ENCODE results near the gene SLC7A6.
A peak's percentile ranks its signal among the peaks of the same experiment; 100 is the strongest.

The SLC7A6 gene

GRCh38 chr16:68235108-68235886, 29.0 kb upstream of the SLC7A6 start:
- no peak for DNase-seq

GRCh38 chr16:68235887-68236136, 28.5 kb upstream of the SLC7A6 start, which contains the start of gene ESRP2:
Gene ESRP2, minus strand, starts transcription at chr16:68236127. Its CDS starts 82 bp downstream, at chr16:68236045.
- no peak for DNase-seq

DNA sequence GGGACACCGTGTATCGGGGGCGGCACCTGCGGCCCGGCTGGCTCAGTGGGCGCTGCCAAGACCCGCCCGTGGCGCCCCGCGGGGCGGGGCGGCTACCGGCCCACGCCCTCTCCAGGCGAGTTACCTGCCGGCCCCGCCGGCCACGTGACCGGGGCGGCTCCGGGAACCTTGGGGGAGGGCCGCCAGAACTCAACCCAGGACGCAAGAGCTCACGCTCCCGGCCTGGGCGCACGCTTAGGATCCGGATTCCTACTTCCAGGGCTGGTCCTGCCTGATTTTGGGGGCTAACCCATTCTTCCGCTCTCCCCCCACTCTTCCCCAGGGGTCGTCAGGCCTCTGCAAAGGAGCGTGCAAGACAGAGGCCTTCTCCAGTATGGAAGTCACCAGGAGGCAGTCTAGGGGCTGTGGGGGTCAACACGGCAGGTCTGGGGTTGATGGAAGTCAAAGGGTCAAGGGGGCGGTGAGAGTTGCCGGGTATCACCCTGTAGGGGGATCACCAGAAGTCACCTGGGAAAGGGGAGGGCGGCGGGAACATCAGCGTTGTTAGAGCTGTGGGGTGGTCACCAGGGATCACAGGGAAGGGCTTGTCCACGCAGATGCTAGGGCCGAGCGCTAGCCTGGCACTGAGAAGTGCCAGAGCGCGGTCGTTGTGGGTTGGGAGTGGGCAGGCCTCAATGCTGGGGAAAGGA, 28.0 kb upstream of the SLC7A6 start:
- DNase-seq: no peak

DNA sequence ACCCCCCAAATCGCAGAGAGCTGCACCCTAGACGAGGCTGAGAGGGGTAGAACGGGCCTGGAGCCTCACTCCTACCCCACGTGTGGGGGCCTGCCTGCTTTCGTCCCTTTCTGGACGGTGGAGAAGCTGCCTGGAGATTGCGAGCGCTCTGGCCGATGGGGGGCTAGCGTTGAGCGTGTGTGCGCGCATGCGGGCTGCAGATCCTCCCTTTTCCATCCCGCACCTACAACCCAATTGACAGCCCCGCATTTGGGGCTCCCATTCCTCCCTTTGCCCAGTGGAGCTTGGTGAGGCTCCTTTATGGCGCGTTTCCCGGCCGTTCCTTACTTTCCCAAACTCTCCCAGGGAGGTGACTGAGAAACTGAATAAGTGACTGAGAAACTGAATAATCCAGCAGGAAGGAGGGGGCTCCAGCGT, 27.5 kb upstream of the SLC7A6 start:
- DNase-seq: no peak

DNA sequence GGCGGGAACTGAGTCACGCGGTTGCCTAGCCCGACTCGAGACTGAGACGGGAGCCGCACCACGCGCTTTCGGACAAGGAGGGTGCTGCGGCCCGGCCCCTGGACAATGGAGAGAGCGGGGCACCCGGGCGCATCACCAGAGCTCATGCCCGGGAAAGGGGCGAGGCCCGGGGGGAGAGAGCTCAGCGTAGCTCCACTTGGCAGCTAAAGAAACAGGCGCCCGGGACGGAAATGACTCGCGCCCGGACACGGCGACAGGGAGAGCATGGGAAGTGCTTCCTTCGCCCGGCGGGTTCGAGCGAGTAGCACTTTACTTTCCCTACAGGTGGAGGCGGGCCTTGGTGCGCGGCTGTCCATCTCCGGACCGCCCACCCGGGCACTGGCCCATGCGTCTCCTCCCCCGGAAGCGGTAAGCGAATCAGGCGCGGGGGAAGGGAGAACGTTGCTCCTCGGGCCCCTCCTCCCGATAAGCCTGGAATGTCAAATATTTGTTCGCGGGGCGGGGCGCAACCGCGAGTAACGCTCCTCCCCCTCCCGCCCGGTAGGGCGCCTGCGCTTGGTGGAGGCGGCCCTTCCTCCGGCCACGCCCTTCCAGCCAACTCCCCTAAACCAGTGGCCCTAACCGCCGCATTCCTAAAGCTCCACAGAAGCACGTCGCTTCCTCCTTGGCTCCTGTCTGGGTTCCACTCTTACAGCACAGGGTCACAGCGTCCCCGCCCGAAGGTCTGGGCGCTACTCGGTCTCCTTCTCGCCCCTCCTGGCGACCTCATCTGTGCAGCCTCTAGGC, 26.9 kb upstream of the SLC7A6 start:
- DNase-seq: peak; percentile 94 to 95

DNA sequence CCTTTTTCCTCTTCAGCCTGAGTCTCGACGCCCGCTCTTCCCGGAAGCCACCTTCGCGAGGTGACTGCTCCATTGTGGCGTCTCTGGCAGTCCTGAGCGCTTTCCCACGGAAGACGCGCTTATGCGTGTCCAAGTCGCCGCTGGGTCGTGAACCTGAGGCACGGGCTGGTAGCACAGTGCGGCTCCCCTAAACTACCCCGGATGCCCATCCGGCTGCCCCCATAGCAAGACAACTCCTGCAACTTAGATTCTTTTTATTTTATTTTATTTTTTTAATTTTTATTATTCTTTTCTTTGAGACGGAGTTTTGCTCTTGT, 26.3 kb upstream of the SLC7A6 start:
- DNase-seq: no peak

DNA sequence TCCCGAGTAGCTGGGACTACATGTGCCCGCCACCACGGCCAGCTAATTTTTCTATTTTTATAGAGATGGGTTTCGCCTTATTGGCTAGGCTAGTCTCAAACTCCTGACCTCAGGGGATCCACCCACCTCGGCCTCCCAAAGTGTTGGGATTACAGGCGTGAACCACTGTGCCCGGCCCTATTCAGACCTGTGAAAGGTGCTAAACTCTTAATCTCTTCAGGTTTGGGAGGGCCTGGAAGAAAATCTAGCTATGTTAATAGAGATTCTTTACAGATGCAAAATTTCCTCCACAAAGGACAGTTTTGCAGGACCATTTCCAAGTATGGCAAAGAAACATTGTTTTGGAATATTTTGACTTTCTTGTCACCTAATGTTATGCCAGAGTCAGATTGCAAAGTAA, 22.2 kb upstream of the SLC7A6 start:
- no peak for DNase-seq

GRCh38 chr16:68242926-68243858, 21.1 kb upstream of the SLC7A6 start:
- no peak for DNase-seq

GRCh38 chr16:68244481-68244902, 19.8 kb upstream of the SLC7A6 start:
- DNase-seq: no peak

GRCh38 chr16:68244903-68245853, 19.1 kb upstream of the SLC7A6 start, which contains the start of gene PLA2G15:
Gene PLA2G15, plus strand, starts transcription at chr16:68245373. Its CDS starts 54 bp downstream, at chr16:68245427.
- peak; percentile 85 to 93 for DNase-seq

DNA sequence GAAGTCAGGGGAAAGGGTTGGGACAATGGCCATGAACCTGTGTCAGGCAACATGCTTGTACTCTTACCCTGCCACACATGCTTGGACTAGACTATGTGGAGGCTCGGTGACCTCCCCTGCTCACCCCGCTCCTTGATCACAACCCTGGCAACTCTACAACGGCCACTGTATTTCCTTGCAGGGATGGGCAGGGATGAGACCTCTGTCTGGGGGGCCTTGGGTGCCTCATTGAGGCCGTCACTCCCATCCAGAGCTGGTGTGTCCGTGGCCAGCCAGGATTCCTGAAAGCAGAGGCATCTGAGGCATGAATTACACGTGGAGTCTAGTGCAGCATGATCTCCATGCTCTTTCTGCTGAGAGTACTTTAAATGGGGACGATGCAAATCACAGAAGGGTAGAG, 18.2 kb upstream of the SLC7A6 start:
- no peak for DNase-seq

- no peak for DNase-seq
Measured at GRCh38 chr16:68246666-68247065, 17.7 kb upstream of the SLC7A6 start.

DNA sequence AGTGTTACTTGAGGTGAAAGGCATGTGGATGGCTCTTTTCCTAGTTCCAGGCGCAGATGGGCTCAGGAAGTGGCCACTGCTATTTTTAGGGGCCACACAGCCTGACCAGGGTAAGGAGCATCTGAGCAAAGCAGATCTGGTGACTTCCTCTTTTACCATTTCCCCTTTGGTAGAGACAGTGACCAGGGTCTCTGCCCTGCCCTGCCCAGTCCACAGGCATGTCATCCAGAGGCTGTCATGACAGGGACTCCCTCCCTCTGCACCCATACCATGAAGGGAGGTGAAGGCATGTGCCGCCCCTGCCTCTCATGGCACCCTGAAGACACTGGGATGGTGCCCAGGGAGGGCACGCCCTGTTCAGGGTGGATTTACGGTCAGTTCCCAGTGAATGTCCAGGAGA, 16.9 kb upstream of the SLC7A6 start:
- DNase-seq: no peak

GRCh38 chr16:68247932-68248331, 16.4 kb upstream of the SLC7A6 start:
- no peak for DNase-seq

DNA sequence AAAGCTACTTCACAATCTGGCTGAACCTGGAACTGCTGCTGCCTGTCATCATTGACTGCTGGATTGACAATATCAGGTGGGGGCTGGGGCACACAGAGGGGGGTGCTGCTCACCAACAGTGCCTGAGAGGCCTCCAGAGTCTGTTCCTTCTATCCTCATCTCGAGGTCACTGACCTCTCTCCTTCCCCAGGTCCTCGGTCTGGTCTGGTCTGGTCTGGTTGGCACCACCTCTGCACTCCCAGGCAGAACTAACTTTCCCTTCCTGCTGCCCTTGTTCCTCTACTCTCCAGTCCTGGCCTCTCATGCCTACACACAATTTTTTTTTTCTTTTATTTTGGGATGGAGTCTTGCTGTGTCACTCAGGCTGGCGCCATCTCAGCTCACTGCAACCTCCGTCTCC, 15.0 kb upstream of the SLC7A6 start:
- no peak for DNase-seq

DNA sequence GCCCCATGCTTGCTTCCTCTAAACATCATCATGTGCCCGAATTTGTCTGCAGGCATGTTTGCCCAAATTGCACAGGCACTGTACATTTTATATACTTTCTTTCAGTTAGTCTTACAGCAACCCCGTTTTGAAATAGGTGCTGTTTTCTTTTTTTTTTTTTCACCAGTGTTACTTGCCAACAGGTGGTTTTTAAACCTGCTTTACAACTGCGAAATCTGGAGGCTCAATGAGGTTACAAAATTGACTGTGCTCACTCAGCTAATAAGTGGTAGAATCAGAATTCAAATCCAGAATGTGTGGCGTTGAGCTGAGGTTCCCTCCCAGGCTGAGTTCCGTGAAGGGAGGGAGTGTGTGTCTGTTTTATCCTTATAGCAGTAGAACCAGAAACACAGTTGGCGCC, 13.4 kb upstream of the SLC7A6 start:
- DNase-seq: no peak

GRCh38 chr16:68251832-68252231, 12.5 kb upstream of the SLC7A6 start:
- DNase-seq: no peak

GRCh38 chr16:68252383-68252782, 11.9 kb upstream of the SLC7A6 start:
- DNase-seq: no peak

- DNase-seq: no peak
Measured at GRCh38 chr16:68253721-68254120, 10.6 kb upstream of the SLC7A6 start.

DNA sequence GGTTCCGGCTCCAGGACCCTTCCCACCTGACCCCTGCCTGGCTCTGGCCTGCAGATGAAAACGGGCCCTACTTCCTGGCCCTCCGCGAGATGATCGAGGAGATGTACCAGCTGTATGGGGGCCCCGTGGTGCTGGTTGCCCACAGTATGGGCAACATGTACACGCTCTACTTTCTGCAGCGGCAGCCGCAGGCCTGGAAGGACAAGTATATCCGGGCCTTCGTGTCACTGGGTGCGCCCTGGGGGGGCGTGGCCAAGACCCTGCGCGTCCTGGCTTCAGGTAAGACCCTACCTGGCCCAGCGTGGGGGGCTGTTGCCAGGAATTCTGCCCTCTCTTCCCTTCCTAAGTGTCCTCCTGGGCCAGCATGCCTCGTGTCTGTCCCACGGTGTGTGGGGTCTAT, 8.6 kb upstream of the SLC7A6 start:
- DNase-seq: no peak

- DNase-seq: no peak
Measured at GRCh38 chr16:68257251-68257905, 6.9 kb upstream of the SLC7A6 start.
